HG03039 (cell line): ENCODE data around the gene YJEFN3.

ENCODE experiments used
- ATAC-seq: cut with Tn5 transposase; IDR thresholded peaks from one replicate; pipeline ENCODE4 v1.9.1; 2021; ENCODE audit warnings: mild to moderate bottlenecking, moderate library complexity; ENCODE audit not compliant: unreplicated experiment

The YJEFN3 gene

DNA sequence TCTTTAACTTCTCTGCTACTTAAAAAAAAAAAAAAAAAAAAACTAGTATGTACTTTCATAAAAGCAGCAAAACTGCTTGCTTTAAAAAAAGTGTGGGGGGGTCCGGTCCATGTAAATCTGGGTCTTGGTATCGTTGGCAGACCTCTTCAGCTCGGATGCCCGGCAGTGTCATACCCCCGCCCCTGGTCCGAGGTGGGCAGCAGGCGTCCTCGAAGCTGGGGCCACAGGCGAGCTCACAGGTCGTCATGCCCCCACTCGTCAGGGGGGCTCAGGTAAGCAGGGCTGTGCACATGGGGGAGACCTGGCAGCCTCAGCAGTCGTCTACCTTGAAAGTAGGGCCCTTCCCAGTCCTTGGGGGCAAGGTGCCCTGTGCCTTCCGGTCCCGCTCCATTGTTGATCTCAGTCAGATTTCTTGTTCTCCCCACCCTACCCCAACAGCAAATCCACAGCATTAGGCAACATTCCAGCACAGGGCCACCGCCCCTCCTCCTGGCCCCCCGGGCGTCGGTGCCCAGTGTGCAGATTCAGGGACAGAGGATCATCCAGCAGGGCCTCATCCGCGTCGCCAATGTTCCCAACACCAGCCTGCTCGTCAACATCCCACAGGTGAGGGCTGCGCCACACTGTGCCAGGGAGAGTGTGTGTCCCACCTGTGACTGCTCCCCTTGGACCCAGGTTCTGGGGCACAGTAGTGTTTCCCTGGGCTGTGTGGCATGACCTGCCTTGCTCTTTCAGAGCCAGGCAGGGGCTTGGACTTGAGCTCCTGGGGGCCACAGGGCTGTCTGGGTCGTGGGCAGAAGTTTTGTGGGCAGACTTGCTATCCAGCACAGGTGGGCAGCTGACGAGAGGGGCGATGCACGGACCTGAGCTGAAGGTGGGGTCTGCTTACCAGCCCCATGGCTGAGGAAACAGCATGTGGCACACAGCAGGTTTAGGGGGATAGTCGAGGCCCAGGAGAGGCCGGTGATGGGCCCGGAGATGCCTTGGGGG, 32.8 kb upstream of the YJEFN3 start:
- ATAC-seq, result no peak

DNA sequence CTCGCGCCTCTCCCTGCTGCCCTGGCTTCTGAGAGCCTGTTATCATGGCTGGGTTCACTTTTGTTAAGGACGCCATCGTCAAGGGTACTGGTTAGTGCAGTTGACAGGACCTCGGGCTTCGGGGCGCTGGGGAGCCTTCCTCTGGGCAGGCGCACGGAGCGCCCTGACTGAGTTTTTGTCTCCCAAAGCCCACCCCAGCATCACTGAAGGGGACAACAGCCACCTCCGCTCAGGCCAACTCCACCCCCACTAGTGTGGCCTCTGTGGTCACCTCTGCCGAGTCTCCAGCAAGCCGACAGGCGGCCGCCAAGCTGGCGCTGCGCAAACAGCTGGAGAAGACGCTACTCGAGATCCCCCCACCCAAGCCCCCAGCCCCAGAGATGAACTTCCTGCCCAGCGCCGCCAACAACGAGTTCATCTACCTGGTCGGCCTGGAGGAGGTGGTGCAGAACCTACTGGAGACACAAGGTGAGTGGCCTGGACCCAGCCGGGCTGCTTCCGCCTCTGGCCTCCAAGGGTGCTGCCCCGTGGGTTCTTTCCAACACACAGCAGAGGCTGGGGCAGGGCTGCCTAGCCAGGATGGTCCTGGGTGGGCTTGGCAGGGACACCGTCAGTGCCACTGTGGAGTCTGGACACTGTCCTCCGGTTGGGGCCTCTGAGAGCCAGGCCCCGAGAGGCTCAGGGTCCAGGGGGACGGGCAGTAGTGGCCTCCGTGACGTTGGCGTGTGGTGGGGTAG, 30.3 kb upstream of the YJEFN3 start:
- ATAC-seq, result no peak

- ATAC-seq, result no peak
Observed at GRCh38 chr19:19499272-19499995, 29.3 kb upstream of the YJEFN3 start.

- no peak for ATAC-seq
Observed at GRCh38 chr19:19500975-19501644, 27.6 kb upstream of the YJEFN3 start.

DNA sequence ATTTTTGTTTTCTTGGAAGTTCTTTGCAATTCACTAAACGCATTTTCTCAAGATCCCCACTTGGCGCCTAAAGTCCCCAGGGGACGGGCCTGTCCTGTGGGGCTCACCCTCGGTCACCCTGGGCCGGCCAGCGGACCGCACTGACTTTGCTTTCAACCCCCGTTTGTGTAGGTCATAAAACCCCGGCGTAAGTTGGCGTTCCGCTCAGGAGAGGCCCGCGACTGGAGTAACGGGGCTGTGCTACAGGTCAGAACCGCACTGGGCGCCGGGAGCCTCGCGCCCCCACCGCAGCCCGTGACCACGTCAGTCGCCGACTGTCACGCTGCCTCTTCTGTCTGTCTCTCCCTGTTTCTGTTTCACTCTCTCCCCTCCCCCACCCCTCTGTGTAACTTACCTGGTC, 26.9 kb upstream of the YJEFN3 start:
- ATAC-seq, result no peak

DNA sequence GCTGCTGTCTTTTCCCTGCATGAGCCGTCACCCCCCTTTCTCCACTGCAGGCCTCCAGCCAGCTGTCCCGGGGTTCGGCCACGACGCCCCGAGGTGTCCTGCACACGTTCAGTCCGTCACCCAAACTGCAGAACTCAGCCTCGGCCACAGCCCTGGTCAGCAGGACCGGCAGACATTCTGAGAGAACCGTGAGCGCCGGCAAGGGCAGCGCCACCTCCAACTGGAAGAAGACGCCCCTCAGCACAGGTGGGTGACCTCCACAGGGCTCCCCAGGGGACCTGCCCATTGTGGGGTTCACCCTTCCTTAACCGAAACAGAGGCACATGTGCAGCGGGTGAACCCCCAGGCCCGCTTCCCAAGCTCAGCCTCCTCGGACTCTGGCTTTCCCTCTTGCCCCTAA, 26.4 kb upstream of the YJEFN3 start:
- no peak for ATAC-seq

DNA sequence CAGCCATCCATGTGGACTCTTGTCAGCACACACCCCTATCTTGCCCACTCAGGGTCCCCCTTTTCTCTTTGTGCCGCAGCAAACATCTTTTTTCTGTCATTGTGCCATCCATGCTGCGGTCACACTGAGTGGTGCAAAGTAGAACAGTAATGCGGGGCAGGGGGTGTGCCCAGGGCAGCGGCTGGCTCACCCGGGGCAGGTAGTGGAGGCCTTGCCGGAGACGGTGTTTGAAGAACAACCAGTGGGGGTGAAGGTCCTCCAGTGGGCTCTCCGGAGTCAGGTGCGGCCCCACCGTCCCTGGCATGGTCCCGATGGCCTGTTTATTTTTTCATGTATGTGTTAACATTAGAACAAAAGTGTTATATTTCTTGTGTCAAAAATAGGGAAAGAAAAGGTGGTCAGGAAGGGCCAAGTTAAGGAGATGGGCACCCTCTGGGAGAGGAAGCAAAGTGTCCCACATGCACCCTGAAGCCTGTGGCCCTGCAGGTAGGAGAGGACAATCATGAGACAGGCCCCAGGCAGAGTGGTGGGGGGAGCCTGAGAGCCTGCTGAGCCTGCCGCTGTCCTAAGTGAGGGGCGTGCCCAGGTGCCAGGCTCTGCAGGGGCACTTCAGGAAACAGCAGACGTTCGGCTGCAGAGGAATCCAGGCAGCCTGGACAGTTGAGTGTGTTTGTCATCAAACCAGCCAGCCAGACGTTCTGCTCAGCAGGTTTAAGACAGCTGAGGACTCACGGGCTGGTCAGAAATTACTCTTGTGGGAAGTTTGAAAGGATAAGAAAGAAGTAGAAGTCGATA, 25.7 kb upstream of the YJEFN3 start:
- ATAC-seq, result no peak

GRCh38 chr19:19504754-19505668, 23.7 kb upstream of the YJEFN3 start:
- no peak for ATAC-seq

DNA sequence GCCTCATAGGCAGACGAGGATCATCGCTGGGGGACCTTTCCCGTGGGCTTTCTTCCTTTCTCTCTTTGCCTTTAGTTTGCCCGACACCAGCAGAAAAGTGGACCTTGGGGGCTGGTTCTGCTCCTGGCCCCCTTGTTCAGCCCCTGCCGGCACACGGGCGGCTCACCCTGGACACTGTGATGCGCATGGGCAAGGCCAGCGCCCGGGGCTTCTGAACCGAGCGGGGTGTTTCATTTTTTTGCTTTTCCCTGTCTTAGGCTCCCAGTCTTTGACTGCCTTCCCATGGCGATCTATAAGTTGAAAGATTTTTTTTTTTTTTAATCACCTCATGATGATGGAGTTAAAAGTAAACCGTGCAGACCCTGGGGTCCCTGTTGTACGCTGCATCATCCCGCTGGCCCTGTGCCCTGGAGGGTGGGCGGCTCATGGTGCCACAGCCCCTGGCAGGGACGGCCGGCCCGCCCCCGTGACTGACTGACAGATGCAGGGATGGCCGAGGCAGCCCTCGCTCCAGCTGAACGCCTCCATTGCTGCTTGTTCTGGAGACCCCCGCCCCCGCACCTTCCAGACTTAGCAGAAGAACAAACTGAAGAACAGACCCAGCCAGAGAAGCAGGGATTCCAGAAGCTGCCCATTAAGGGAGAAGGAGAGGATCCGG, 22.9 kb upstream of the YJEFN3 start:
- no peak for ATAC-seq

DNA sequence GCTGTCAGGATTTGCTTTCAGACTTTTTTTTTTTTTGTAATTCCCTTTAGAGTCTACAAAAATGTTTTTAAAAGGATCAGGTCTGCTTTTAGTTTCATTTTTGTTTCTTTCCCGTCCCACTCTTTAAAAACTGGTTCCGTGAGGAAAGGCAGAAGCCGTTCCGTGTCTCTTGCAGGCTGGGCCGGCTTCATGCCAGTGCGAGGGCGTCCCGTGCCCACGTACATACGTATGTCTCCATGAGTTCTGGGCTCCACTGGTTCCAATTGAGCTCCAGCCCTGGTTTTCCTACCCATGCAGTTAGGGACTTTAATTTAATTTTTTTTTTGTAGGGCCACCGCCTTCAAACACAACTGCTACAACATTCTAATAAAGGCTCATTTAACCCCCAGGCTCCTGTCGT, 22.1 kb upstream of the YJEFN3 start:
- no peak for ATAC-seq

GRCh38 chr19:19507354-19507753, 21.4 kb upstream of the YJEFN3 start:
- no peak for ATAC-seq

- ATAC-seq, result no peak
Observed at GRCh38 chr19:19508217-19508616, 20.5 kb upstream of the YJEFN3 start.

DNA sequence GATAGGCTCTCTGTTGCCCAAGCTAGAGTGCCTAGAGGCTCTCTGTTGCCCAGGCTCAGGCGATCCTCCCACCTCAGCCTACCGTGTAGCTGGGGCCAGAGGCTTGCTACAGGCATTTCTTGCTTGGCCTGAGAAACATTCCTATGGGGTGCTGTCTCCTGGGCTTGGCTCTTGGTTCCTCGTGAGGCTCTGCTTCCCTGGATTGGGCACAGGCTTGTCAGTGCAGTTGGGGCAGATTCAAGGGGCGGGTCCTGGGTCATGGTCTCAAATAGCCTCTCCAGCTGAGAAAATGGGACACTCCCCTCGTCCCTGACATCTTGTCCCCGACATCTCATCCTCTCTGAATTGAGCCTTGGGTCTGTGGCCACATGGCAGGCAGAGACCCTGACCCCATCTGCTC, 18.3 kb upstream of the YJEFN3 start:
- ATAC-seq, result no peak

DNA sequence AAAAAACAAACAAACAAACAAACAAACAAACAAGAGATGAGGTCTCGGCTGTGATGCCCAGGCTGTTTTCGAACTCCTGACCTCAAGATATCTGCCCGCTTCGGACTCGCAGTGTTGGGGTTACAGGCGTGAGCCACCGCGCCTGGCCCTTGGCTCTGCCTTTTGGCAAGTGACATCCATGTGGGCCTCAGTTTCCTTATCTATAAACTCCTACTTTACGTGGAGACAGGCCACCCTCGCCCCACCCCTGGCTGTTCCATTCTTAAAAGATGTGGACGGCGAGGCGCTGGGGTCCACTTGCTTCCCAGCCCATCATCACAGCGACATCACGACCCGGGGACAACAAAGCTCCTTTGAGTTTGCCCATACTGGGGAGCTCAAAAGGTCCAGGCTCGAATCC, 15.0 kb upstream of the YJEFN3 start:
- no peak for ATAC-seq

- no peak for ATAC-seq
Observed at GRCh38 chr19:19514215-19514657, 14.5 kb upstream of the YJEFN3 start.

GRCh38 chr19:19514881-19515641, 13.7 kb upstream of the YJEFN3 start, which contains the start of gene TSSK6:
TSSK6 (minus strand) TSS chr19:19515548; CDS start chr19:19515427, 121 bp downstream.
- ATAC-seq, result no peak
